C4-2B (cell line): Measurements from ENCODE around the gene ARID4B.

Source experiments
- CTCF ChIP-seq: fragments of 450-650 bp; conservative IDR thresholded peaks from 2 replicates; pipeline ENCODE4 v1.5.1; 2017; ENCODE audit warnings: mild to moderate bottlenecking
- ZFX ChIP-seq: fragments of 450-650 bp; IDR thresholded peaks from 2 replicates; pipeline ENCODE4 v1.6.1; 2017

- TF ChIP-seq CTCF (no peak), ZFX (no peak)
Observed at GRCh38 chr1:235264327-235264726, 63.7 kb downstream of the ARID4B start.
